Panc1 (cell line): ENCODE data around the gene KBTBD4. TPM values are rescaled to one million over a fixed set of nuclear protein-coding genes. Genes with fewer than 3 reads are reported as not detected.

Experiments used
- ATAC-seq: fragments of 200-7000 bp; cut with Tn5 transposase; 2 replicates; pipeline ENCODE4 v1.9.1; 2020; ENCODE audit warnings: mild to moderate bottlenecking, moderate library complexity
- BruUV-seq: library from RNA; stranded (reverse); fragments of 400-500 nt; replicated peaks from 2 replicates; lab custom pipeline; 2021; lab: Mats Ljungman, UMichigan
- CTCF ChIA-PET: fragments of 300-600 bp; sonication (Branson Sonifier 250); formaldehyde crosslinking; loops from one replicate; lab custom pipeline; 2022; ENCODE audit warnings: antibody characterized with exemption; lab: Charles Lee
- POLR2A ChIA-PET: fragments of 300-600 bp; sonication (Branson Sonifier 250); formaldehyde crosslinking; loops from one replicate; lab custom pipeline; 2022; ENCODE audit warnings: antibody characterized with exemption; lab: Charles Lee
- DNase-seq: peaks from one replicate; pipeline ENCODE4 v3.0.0-alpha.2; 2010; ENCODE audit warnings: low read depth, low spot score
- H3K27ac ChIP-seq: 2 replicates; pipeline ENCODE4 v1.5.1; 2011; ENCODE audit warnings: mild to moderate bottlenecking, low read length, inconsistent platforms
- H3K27me3 ChIP-seq: fragments of 200-500 bp; sonication (Bioruptor generic); 2 replicates; pipeline ENCODE4 v1.6.0; 2014; ENCODE audit warnings: low read length, inconsistent platforms; ENCODE audit not compliant: control insufficient read depth, insufficient read depth
- H3K36me3 ChIP-seq: fragments of 200-500 bp; sonication (Bioruptor generic); 2 replicates; pipeline ENCODE4 v1.5.1; 2014; ENCODE audit warnings: inconsistent platforms, mild to moderate bottlenecking, low read length, moderate library complexity; ENCODE audit not compliant: control insufficient read depth, insufficient read depth
- H3K4me1 ChIP-seq: 2 replicates; pipeline ENCODE4 v1.5.1; 2011; ENCODE audit warnings: inconsistent platforms, mild to moderate bottlenecking, low read length, moderate library complexity; ENCODE audit not compliant: control insufficient read depth, insufficient read depth
- H3K4me3 ChIP-seq, 2 experiments: 2 replicates each; pipeline ENCODE4 v1.5.1; 2011 to 2012; ENCODE audit warnings: low read depth in 2 of 2, low read length in 2 of 2, mild to moderate bottlenecking in 2 of 2, inconsistent platforms in 1 of 2, moderate library complexity in 1 of 2
- H3K9me3 ChIP-seq: fragments of 200-500 bp; sonication (Bioruptor generic); 2 replicates; pipeline ENCODE4 v1.5.1; 2014; ENCODE audit warnings: low read depth, mild to moderate bottlenecking, inconsistent platforms, low read length, moderate library complexity; ENCODE audit not compliant: control insufficient read depth, insufficient read depth
- CTCF ChIP-seq: fragments of 450-650 bp; IDR thresholded peaks from 2 replicates; pipeline ENCODE4 v1.5.1; 2017; ENCODE audit warnings: mild to moderate bottlenecking
- POLR2AphosphoS5 ChIP-seq: IDR thresholded peaks from 2 replicates; pipeline ENCODE4 v1.6.1; 2012; ENCODE audit warnings: mild to moderate bottlenecking, low read depth, low read length, moderate library complexity
- REST ChIP-seq, 2 experiments: IDR thresholded peaks; 2 replicates each; pipeline ENCODE4 v1.6.1; 2011 to 2012; ENCODE audit warnings: low read depth in 2 of 2, control low read depth in 1 of 2, low read length in 1 of 2, mild to moderate bottlenecking in 1 of 2, moderate library complexity in 1 of 2; ENCODE audit not compliant: insufficient read depth in 1 of 2
- SIN3A ChIP-seq: IDR thresholded peaks from 2 replicates; pipeline ENCODE4 v1.6.1; 2012; ENCODE audit warnings: low read depth, mild to moderate bottlenecking, low read length, moderate library complexity, borderline replicate concordance; ENCODE audit not compliant: insufficient read depth
- TCF7L2 ChIP-seq: IDR thresholded peaks from 2 replicates; pipeline ENCODE4 v1.6.1; 2011; ENCODE audit warnings: mild to moderate bottlenecking, low read depth, low read length, inconsistent platforms
- in situ Hi-C: cut with HindIII; loops from 2 replicates; pipeline ENCODE4 v1.10.0; 2016; ENCODE audit warnings: low sequenced_read_pairs, low pct_unique_long_range_greater_than_20kb
- intact Hi-C: fragments of 100-400 bp; cut with micrococcal nuclease; formaldehyde crosslinking; loops from one replicate; pipeline ENCODE4 v1.10.0; 2022; ENCODE audit not compliant: unreplicated experiment
- total RNA-seq: library from RNA; stranded (reverse); gene quantifications from one replicate; pipeline ENCODE4 v1.2.1, GENCODE V29; 2021; ENCODE audit not compliant: unreplicated experiment

KBTBD4 gene
- total RNA-seq, 1 experiment from 2014 or later: 23.2 TPM

- Histone ChIP-seq H3K4me1 (peaks cover 4% of the 10 kb centered on the region; the same call in 1 of the 2 replicates), H3K4me3 (peak overlapping the region; percentile 77 to 94), H3K27me3 (no peaks in the 10 kb centered on the region), H3K36me3 (peaks cover 2% of the 10 kb centered on the region; the same call in 1 of the 2 replicates), H3K9me3 (no peaks in the 10 kb centered on the region), H3K27ac (peak overlapping the region; percentile 89)
- intact Hi-C loops: no loop called here
- ATAC-seq (peak; percentile 47), DNase-seq (no peak)
- POLR2A ChIA-PET: interaction anchor here (0.6 kb wide), 1 partner anchor 76 kb away, joined by 6 read pairs; no protein-coding TSS in a partner anchor
- no TSS peak for BruUV-seq
- CTCF ChIA-PET: interaction anchor here (0.7 kb wide), 1 partner anchor 31 kb away, joined by 12 read pairs; no protein-coding TSS in a partner anchor
- in situ Hi-C loops: no loop called here
- no peak for TF ChIP-seq CTCF
- TF ChIP-seq REST (IDR thresholded peaks at IDR 0.05; ENCODE audit: insufficient read depth in 1 of 2, low read depth in 2 of 2, low read length in 1 of 2): no peak
- TF ChIP-seq TCF7L2: no peak
- no peak for TF ChIP-seq SIN3A
- no peak for TF ChIP-seq POLR2AphosphoS5
These were observed 12.5 kb downstream of the KBTBD4 start for GRCh38 chr11:47566149-47566698.

- ATAC-seq: peak; percentile 98
- TF ChIP-seq REST (IDR thresholded peaks at IDR 0.05; ENCODE audit: insufficient read depth in 1 of 2, low read depth in 2 of 2, low read length in 1 of 2) (no peak), POLR2AphosphoS5 (peak; percentile 61), TCF7L2 (no peak), SIN3A (0 out of 2 replicates have a peak, but pooled peaks have one; percentile 56), CTCF (no peak)
- H3K27me3 ChIP-seq: no peaks in the 10 kb centered on the region
- in situ Hi-C loops: no loop called here
- BruUV-seq: no TSS peak
- H3K4me3 ChIP-seq: peak within 1 kb of the TSS; percentile 77 to 94
- H3K9me3 ChIP-seq: no peaks in the 10 kb centered on the region
- CTCF ChIA-PET: no interaction called here
- no peaks in the 10 kb centered on the region for H3K36me3 ChIP-seq
- POLR2A ChIA-PET: interaction anchor here (0.5 kb wide), 1 partner anchor 912 kb away, joined by 5 read pairs; no protein-coding TSS in a partner anchor
- peaks cover 4% of the 10 kb centered on the region; the same call in 1 of the 2 replicates for H3K4me1 ChIP-seq
- peak within 1 kb of the TSS; percentile 89 for H3K27ac ChIP-seq
- intact Hi-C loops: no loop called here
- DNase-seq: no peak
These were observed 13.2 kb downstream of the KBTBD4 start, which contains the start of gene PTPMT1 for GRCh38 chr11:47565340-47566148. TSS of gene PTPMT1 (plus strand) at chr11:47565599. CDS start at chr11:47565623, 24 bp downstream.
